Astrocyte (in vitro differentiated cells and primary cell): ENCODE results near the gene RAPGEF5.

Experiments used
- EZH2 ChIP-seq: IDR thresholded peaks from 2 replicates; pipeline ENCODE4 v1.6.1; 2012; ENCODE audit warnings: mild to moderate bottlenecking, low read length, inconsistent platforms; ENCODE audit not compliant: insufficient read depth
- TF ChIP-seq, protein P1 (sequence below): IDR thresholded peaks from 2 replicates; pipeline ENCODE4 v1.5.1; 2011; ENCODE audit warnings: low read depth, mild to moderate bottlenecking, inconsistent platforms, low read length, moderate library complexity; ENCODE audit not compliant: insufficient read depth

- TF ChIP-seq, protein P1, sequence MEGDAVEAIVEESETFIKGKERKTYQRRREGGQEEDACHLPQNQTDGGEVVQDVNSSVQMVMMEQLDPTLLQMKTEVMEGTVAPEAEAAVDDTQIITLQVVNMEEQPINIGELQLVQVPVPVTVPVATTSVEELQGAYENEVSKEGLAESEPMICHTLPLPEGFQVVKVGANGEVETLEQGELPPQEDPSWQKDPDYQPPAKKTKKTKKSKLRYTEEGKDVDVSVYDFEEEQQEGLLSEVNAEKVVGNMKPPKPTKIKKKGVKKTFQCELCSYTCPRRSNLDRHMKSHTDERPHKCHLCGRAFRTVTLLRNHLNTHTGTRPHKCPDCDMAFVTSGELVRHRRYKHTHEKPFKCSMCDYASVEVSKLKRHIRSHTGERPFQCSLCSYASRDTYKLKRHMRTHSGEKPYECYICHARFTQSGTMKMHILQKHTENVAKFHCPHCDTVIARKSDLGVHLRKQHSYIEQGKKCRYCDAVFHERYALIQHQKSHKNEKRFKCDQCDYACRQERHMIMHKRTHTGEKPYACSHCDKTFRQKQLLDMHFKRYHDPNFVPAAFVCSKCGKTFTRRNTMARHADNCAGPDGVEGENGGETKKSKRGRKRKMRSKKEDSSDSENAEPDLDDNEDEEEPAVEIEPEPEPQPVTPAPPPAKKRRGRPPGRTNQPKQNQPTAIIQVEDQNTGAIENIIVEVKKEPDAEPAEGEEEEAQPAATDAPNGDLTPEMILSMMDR = no peak
- TF ChIP-seq EZH2 = no peak
These were observed 87.0 kb downstream of the RAPGEF5 start for GRCh38 chr7:22269963-22270362.
